Suprapubic skin (tissue), 2 donors: ENCODE measurements around the gene PLAU.
"Not testable (repeated sequence)": the region's sequence is repeated elsewhere in the genome, so short reads cannot be mapped to it uniquely, and the experiment has no call there.

Source experiments
- EP300 ChIP-seq: sonication (generic); formaldehyde crosslinking; IDR thresholded peaks from one replicate; pipeline ENCODE4 v1.6.1; 2017; ENCODE audit warnings: antibody characterized with exemption
- POLR2A ChIP-seq, 2 donors: fragments of 450-650 bp; IDR thresholded peaks; one replicate each; pipeline ENCODE4 v1.6.1; 2017; ENCODE audit warnings: antibody characterized with exemption in 2 of 2, mild to moderate bottlenecking in 2 of 2, moderate library complexity in 2 of 2

- TF ChIP-seq POLR2A (IDR thresholded peaks at IDR 0.05); EP300: not testable (repeated sequence)
Measured at GRCh38 chr10:73890830-73891229, 20.1 kb upstream of the PLAU start.
